GM18517 (cell line): ENCODE data around the gene ABCA3.

Experiments
- ATAC-seq: cut with Tn5 transposase; IDR thresholded peaks from one replicate; pipeline ENCODE4 v1.9.1; 2021; ENCODE audit warnings: mild to moderate bottlenecking, moderate library complexity; ENCODE audit not compliant: unreplicated experiment

The ABCA3 gene

GRCh38 chr16:2358811-2359210 is 18.3 kb upstream of the ABCA3 start:
- no peak for ATAC-seq

DNA sequence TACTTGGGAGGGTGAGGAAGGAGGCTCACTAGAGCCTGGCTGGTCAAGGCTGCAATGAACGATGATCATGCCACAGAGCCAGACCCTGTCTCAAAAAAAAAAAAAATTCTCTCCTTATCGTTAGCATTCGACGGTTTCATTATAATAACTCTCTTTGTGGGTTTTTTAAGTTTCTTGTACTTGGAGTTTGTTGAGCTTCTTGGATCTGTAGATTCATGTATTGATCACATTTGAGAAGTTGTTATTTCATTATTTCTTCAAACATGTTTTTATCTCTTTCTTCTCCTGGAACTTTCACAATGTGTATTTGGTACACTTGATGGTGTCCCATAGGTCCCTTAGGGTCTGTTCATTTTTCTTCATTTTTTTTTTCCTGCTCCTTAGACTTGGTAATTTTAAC is 16.8 kb upstream of the ABCA3 start:
- ATAC-seq, result no peak

DNA sequence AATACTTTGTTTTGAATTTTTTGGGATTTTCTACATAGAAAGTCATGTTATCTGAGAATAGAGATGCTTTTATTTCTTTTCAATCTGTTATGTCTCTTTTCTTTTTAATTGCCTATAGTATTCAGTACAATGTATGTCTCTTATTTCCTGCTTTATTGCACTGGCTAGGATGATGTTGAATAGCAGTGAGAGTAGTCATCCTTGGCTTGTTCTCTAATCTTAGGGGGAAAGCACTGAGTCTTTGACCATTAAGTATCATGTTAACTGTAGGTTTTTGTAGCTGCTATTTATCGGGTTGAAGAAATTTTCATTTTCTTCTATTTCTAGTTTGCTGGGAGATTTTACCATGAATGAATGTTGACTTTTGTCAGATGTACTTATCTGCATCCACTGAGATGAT is 10.0 kb upstream of the ABCA3 start:
- ATAC-seq, result no peak

DNA sequence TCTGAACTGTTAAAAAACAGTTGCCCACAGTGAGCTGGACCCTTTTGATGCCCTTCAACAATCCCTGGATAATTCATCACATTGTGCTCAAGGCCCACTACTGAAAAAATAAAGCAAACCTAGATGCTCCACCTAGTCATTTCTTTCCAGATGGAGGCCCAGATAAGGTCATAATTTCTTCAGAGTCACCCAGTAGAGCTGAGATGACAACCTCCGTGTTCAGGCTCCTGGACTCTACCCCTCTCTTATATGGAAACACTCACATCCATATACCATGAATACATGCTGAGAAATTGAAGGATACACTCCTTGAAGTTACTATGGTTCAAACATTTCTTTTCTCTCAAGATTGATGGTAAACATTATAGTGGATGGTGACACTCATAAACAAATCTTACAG is 2.7 kb upstream of the ABCA3 start:
- no peak for ATAC-seq

DNA sequence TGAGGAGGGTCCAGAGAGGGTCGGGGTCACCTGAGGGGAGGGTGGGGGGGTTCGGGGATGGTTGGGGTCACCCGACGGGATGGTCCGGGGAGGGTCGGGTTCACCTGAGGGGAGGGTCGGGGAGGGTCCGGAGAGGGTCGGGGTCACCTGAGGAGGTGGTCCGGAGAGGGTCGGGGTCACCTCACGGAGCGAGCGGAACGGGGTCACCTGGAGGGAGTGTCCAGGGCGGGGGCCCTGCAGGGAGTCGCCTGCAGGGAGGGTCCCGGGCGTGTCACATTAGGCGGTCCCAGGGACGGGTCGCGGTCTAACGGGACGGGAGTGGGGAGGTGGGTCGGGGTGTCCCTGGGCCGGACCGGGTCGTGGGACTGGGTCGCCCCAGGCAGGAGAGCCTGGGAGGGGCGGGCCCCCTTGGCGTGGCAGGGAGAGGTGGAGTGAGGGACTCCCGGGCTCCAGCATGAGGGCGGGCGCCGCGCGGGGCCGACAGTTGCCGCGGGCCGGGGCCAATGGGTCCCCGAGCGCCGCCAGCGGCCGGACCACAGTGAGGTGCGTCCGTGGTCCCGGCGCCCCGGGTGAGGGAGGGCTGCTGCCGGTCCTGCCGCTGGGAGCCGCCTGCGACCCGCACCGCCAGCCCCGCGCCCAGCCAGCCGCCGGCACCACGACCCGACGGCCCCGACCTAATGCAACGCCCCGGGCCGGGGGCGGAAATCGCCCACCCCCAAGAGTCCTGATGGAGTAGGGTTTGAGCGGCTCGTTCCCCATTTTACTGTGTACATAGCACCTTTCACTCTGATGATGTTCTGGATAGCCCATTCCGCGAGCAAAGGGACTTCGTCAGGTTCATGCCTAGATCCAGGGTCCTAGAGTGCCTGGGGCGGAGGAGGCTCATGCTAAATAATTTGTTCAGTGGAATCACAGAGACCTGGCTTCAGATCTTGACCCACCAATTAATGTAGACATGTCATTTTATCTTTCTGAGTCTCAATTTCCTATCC is 1.2 kb upstream of the ABCA3 start:
- ATAC-seq, result no peak

- peak; percentile 32 for ATAC-seq
Measured at GRCh38 chr16:2339521-2340484, 725 bp downstream of the ABCA3 start.

- no peak for ATAC-seq
Measured at GRCh38 chr16:2337431-2338296, 2.9 kb downstream of the ABCA3 start.

DNA sequence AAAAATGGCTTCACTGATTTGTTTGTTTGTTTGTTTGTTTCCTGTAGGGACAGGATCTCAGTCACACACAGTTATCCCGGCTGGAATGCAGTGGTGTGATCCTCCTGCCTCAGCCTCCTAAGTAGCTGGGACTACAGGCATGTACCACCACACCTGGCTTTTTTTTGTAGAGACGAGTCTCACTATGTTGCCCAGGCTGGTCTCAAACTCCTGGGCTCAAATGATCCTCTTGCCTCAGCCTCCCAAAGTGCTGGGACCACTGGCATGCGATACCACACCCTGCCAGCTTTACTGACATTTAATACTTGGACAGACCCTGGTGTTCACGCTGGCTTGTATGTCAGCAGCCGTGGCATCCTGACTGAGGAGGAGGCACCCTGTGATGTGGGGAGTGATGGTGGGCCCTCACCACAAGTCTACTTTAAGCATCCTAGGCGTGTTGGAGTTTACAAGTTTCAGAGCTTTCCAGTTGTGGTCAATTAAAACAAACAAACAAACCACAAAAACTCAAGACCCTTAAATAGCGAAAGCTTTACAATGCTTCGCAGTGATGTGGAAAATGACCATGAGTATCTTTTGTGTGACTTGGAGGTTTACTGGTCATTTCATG is 5.1 kb downstream of the ABCA3 start:
- ATAC-seq, result no peak

- ATAC-seq, result no peak
Measured at GRCh38 chr16:2333772-2334379, 6.7 kb downstream of the ABCA3 start.

GRCh38 chr16:2333231-2333630 is 7.3 kb downstream of the ABCA3 start:
- ATAC-seq, result no peak

DNA sequence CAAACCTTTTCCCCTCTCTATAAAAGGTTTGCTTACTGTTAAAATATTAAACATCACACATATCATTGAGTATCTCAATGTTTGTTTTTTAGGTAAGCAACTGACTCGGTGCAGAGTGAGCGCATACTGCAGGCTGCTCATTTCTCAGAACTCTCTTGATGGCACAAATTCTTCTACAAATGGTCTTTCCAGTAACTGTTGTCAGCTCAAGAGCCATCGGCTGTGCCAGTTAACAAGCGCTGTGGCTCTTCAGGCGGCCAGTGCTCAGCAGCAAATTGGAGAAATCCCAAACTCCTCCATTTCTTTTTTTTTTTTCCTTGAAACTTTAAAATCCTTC is 8.6 kb downstream of the ABCA3 start:
- no peak for ATAC-seq

GRCh38 chr16:2331199-2331930 is 9.2 kb downstream of the ABCA3 start:
- ATAC-seq, result no peak

GRCh38 chr16:2329532-2329931 is 11.0 kb downstream of the ABCA3 start:
- ATAC-seq, result no peak

DNA sequence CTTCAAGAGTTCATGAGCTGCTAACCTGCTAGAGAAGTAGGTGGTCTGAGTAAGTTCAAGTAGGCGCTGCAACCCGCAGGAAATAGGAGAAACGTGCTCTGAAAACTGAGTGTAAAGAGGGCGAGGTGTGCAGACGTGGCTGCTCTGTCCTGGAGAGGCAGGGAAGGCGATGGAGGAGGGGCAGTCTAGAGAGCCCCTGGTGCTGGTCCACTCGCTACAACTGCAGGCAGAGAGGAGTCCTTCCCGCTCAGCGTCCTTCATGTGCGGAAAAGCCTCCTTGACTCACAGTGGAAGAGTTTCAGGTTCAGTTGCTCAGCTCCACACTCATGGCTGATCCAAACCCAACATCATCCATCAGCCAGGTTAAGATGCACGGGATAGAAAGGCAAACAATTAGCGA is 12.1 kb downstream of the ABCA3 start:
- no peak for ATAC-seq

DNA sequence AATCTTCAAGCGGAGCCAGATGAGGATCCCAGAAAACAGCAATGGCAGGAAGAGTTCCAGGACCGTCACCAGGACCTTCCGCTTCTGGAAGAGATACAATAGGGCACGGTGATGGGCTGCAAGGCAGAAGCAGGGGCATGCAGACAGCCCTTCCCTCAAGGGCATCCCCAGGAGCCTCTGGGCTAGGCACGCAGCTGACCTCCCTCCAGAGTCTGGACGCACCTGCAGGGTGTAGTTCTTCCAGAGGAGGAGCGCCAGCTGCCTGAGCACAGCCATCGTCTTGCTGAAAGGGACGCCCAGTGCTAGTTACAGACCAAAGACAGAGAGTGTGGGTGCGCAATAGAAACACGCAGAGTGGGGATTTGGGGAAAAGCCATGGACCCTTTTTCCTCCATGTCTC is 14.3 kb downstream of the ABCA3 start:
- ATAC-seq, result no peak

DNA sequence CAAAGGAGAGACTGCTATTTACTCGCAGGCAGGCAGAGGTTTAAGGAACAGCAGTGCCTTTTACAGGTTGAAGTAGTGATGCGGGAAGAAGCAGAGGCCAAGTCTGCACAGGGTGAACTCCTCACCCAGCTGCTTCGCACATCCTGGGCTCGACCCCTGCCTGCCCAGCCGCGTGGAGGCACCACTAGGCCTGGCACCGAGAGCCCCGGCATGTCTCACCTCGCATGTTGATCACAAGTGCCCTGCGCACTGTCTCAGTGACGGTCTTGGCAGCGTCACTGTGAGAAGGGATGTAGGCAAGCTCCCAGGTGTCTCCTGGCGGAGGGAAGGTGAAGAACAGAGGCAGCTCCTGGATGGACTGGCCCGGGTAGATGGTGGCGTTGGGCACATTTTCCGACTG is 14.7 kb downstream of the ABCA3 start:
- no peak for ATAC-seq

GRCh38 chr16:2325181-2325580 is 15.3 kb downstream of the ABCA3 start:
- ATAC-seq, result no peak

GRCh38 chr16:2324296-2324859 is 16.1 kb downstream of the ABCA3 start:
- no peak for ATAC-seq

- ATAC-seq, result no peak
Measured at GRCh38 chr16:2323701-2324100, 16.8 kb downstream of the ABCA3 start.
